A549 (cell line): Measurements from ENCODE around the gene ABCA1. TPM values are rescaled to one million over a fixed set of nuclear protein-coding genes. Genes with fewer than 3 reads are reported as not detected.

ENCODE experiments used
- ATAC-seq, 2 experiments: fragments of 200-7000 bp in 1 of 2; fragments of >200 bp in 1 of 2; cut with Nextera tagmentation in 1 of 2; cut with Tn5 transposase in 1 of 2; 3 replicates each; pipeline versions ENCODE4 v1.8.0 to v1.9.1; 2018 to 2020; ENCODE audit warnings: mild to moderate bottlenecking in 1 of 2, moderate library complexity in 1 of 2
- CTCF ChIA-PET: fragments of 300-600 bp; sonication (Branson Sonifier 250); formaldehyde crosslinking; extraction: SDS; loops from one replicate; lab custom pipeline; 2021; ENCODE audit warnings: antibody characterized with exemption, inconsistent platforms; lab: Yijun Ruan, JAX
- POLR2A ChIA-PET: fragments of 350-600 bp; formaldehyde crosslinking; extraction: SDS; loops from one replicate; lab custom pipeline; 2021; ENCODE audit warnings: antibody characterized with exemption, inconsistent platforms; lab: Yijun Ruan, JAX
- DNase-seq, 2 experiments: peaks; one replicate each; pipeline versions ENCODE4 v3.0.0 to v3.0.0-alpha.2; 2011 to 2016; ENCODE audit warnings: low read depth in 1 of 2, low spot score in 1 of 2
- FAIRE-seq: peaks from 2 replicates; lab custom pipeline; 2011; peaks lifted over from hg19 to GRCh38; lab: Jason Lieb, UNC
- H3K27ac ChIP-seq, 2 experiments: fragments of >200 bp; sonication (Bioruptor Twin); formaldehyde crosslinking; 3 replicates each; pipeline ENCODE4 v1.5.1; 2016 to 2017
- H3K4me1 ChIP-seq: fragments of >200 bp; sonication (Bioruptor Twin); formaldehyde crosslinking; 3 replicates; pipeline ENCODE4 v1.6.1; 2016
- H3K4me2 ChIP-seq: fragments of >200 bp; sonication (Bioruptor Twin); formaldehyde crosslinking; 3 replicates; pipeline ENCODE4 v1.6.1; 2016
- H3K4me3 ChIP-seq: fragments of >200 bp; sonication (Bioruptor Twin); formaldehyde crosslinking; 3 replicates; pipeline ENCODE4 v1.5.1; 2016
- H3K9me3 ChIP-seq: fragments of >200 bp; sonication (Bioruptor Twin); formaldehyde crosslinking; 3 replicates; pipeline ENCODE4 v1.6.1; 2016
- BHLHE40 ChIP-seq: IDR thresholded peaks from 2 replicates; pipeline ENCODE4 v1.6.1; 2012; ENCODE audit warnings: low read depth, low read length, inconsistent platforms
- FOSL2 ChIP-seq, 2 experiments: fragments of 450-650 bp in 1 of 2; fragments of >200 bp in 1 of 2; sonication (Bioruptor Twin) in 1 of 2; formaldehyde crosslinking; IDR thresholded peaks; 2 replicates each; pipeline versions ENCODE4 v1.5.0 to v1.6.1; 2016 to 2020; ENCODE audit warnings: mild to moderate bottlenecking in 1 of 2, moderate library complexity in 1 of 2
- HOXB13 ChIP-seq: fragments of 250-450 bp; sonication (Bioruptor Pico); IDR thresholded peaks from 2 replicates; pipeline ENCODE4 v1.5.0; 2020; ENCODE audit warnings: low read depth, mild to moderate bottlenecking, moderate library complexity
- JUN ChIP-seq, 2 experiments: fragments of >200 bp; sonication (Bioruptor Twin); formaldehyde crosslinking; IDR thresholded peaks; 2 replicates in 1 of 2; 3 replicates in 1 of 2; pipeline ENCODE4 v1.6.1; 2016 to 2017
- MAFK ChIP-seq: fragments of 450-650 bp; IDR thresholded peaks from 2 replicates; pipeline ENCODE4 v1.6.1; 2014; ENCODE audit not compliant: partially characterized antibody
- MYC ChIP-seq: IDR thresholded peaks from 2 replicates; pipeline ENCODE4 v1.6.1; 2012; ENCODE audit warnings: mild to moderate bottlenecking, inconsistent platforms, low read length, improper control_type of control experiment, borderline replicate concordance
- NFE2L2 ChIP-seq: fragments of 150-350 bp; conservative IDR thresholded peaks from 2 replicates; pipeline ENCODE4 v1.6.1; 2014; ENCODE audit warnings: low read length
- RAD21 ChIP-seq, 2 experiments: fragments of >200 bp in 1 of 2; sonication (Bioruptor Twin) in 1 of 2; formaldehyde crosslinking in 1 of 2; IDR thresholded peaks in 1 of 2; conservative IDR thresholded peaks in 1 of 2; 2 replicates in 1 of 2; 3 replicates in 1 of 2; pipeline ENCODE4 v1.6.1; 2012 to 2018; ENCODE audit warnings: inconsistent platforms in 1 of 2
- SREBF2 ChIP-seq: fragments of 450-650 bp; IDR thresholded peaks from 2 replicates; pipeline ENCODE4 v1.6.1; 2014; ENCODE audit warnings: mild to moderate bottlenecking, moderate library complexity
- TP53 ChIP-seq: fragments of 250-450 bp; sonication (Bioruptor Pico); IDR thresholded peaks from 2 replicates; pipeline ENCODE4 v1.5.0; 2021; ENCODE audit warnings: mild to moderate bottlenecking, moderate library complexity
- ZSCAN20 ChIP-seq: fragments of 250-450 bp; sonication (Bioruptor Pico); IDR thresholded peaks from 2 replicates; pipeline ENCODE4 v1.8.0; 2022; ENCODE audit warnings: mild to moderate bottlenecking, moderate library complexity
- WGBS: methylation state at CpG from one replicate; pipeline ENCODE4 v1.1.6; 2017; ENCODE audit errors: missing lambda C conversion rate; 5-methylcytosine and 5-hydroxymethylcytosine counted together
- polyA plus RNA-seq, 4 experiments: library from polyadenylated mRNA; depleted of rRNA in 3 of 4; stranded (reverse); fragments of >200 nt; fragmentation: RNase III in 1 of 4; extraction: RNeasy Plus Mini Kit Qiagen cat#74134 plus additional on column Dnase treatment in 1 of 4; gene quantifications; 2 replicates in 3 of 4; 3 replicates in 1 of 4; pipeline ENCODE4 v1.2.3, GENCODE V29; 2011 to 2017
- TF ChIP-seq, protein P1 (sequence below): fragments of >200 bp; sonication (Bioruptor Twin); formaldehyde crosslinking; IDR thresholded peaks from 3 replicates; pipeline ENCODE4 v1.5.1; 2016
- TF ChIP-seq, protein P2 (sequence below): fragments of 250-450 bp; sonication (Bioruptor Pico); IDR thresholded peaks from 2 replicates; pipeline ENCODE4 v1.5.0; 2020; ENCODE audit warnings: low read depth, mild to moderate bottlenecking, moderate library complexity
- TF ChIP-seq, protein P3 (sequence below): fragments of 200-600 bp; sonication (generic); IDR thresholded peaks from 2 replicates; pipeline ENCODE4 v1.6.1; 2016; ENCODE audit warnings: antibody characterized with exemption, mild to moderate bottlenecking, moderate library complexity

Gene ABCA1
- polyA plus RNA-seq, 2 of the 4 experiments (the other 2 are of a cell fraction), result 3.6 to 12.0 TPM

DNA sequence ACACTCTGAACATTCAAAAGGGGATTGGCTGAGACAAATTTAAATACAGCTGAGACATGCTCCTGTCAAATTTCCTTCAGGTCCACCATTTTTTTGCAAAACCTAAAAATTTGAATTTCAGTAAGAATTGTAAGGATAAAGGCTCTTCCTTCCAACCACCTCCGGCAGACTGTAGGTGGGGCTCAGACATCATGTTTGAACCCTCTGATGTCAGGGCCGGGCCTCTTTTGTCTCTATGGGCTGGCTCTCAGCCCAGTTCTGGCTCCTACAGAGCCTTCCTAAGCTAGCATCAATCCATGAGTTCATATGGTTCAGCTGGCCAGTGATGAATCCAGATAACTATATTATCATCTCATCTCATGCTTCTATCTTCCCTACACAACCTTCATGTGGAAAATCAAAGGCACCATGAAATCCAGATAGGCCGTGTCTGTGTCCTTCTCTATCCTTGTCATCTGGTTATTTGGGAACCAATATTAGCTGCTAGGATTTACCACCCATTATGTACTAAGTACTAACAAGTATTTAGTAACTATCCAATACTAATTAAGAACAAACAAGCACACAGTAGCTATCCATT is 119.8 kb downstream of the ABCA1 start:
- H3K4me3 ChIP-seq, result no peak overlapping the region
- peak in 1 of 2 experiments; percentile 54; a peak in 2 of 6 replicates for ATAC-seq
- WGBS, result 70% methylated on average over 3 of the region's 3 CpGs
- FAIRE-seq, result no peak
- H3K4me2 ChIP-seq, result no peak overlapping the region
- TF ChIP-seq, protein P1, sequence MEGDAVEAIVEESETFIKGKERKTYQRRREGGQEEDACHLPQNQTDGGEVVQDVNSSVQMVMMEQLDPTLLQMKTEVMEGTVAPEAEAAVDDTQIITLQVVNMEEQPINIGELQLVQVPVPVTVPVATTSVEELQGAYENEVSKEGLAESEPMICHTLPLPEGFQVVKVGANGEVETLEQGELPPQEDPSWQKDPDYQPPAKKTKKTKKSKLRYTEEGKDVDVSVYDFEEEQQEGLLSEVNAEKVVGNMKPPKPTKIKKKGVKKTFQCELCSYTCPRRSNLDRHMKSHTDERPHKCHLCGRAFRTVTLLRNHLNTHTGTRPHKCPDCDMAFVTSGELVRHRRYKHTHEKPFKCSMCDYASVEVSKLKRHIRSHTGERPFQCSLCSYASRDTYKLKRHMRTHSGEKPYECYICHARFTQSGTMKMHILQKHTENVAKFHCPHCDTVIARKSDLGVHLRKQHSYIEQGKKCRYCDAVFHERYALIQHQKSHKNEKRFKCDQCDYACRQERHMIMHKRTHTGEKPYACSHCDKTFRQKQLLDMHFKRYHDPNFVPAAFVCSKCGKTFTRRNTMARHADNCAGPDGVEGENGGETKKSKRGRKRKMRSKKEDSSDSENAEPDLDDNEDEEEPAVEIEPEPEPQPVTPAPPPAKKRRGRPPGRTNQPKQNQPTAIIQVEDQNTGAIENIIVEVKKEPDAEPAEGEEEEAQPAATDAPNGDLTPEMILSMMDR, result peak; percentile 14; the same call in 1 of the 3 replicates
- no peak for TF ChIP-seq ZSCAN20 (CRISPR knock-in tag)
- TF ChIP-seq RAD21 (conservative IDR thresholded peaks at IDR 0.05 in 1 of 2, IDR thresholded peaks at IDR 0.05 in 1 of 2), result peak; percentile 34 to 48; a peak in 3 of 5 replicates
- H3K27ac ChIP-seq, result no peak overlapping the region
- DNase-seq, result peak in 1 of 2 experiments; percentile 8
- CTCF ChIA-PET, result interaction anchor here (1.0 to 1.2 kb wide), 2 partner anchors 30 to 55 kb away, joined by 3 read pairs; no protein-coding TSS in a partner anchor
- H3K4me1 ChIP-seq, result peaks cover 20% of the 10 kb centered on the region
- POLR2A ChIA-PET, result no interaction called here
- no peaks in the 10 kb centered on the region for H3K9me3 ChIP-seq

DNA sequence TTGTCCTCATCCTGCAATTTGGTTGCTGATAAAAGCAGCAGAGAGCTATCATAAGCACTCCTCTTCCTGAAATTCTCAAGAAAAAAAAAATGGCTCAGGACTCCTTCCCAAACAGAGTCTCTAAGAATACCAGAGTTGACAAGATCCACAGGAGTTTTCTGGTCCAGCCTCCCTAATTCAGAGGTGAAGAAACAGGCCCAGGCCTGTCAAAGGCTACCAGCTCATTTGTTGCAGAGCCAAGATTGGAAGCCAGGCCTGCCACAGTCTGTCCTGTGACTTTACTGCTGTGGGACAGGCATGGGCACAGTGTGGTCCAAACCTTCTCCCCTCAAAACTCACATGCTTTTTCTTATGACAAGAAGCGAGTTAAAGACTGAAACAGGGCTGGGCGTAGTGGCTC is 122.5 kb downstream of the ABCA1 start:
- 100% methylated on average over 2 of the region's 2 CpGs for WGBS
- Histone ChIP-seq H3K4me1 (peaks cover 6% of the 10 kb centered on the region), H3K4me3 (no peak overlapping the region), H3K4me2 (no peak overlapping the region), H3K9me3 (no peaks in the 10 kb centered on the region), H3K27ac (no peak overlapping the region)
- no peak for TF ChIP-seq MAFK
- TF ChIP-seq SREBF2, result no peak
- TF ChIP-seq NFE2L2, result no peak
- no peak for TF ChIP-seq JUN (IDR thresholded peaks at IDR 0.05)
- no peak for TF ChIP-seq FOSL2 (IDR thresholded peaks at IDR 0.05)
- no peak for TF ChIP-seq FOSL2 (CRISPR knock-in tag; IDR thresholded peaks at IDR 0.05)
- TF ChIP-seq, protein P2, sequence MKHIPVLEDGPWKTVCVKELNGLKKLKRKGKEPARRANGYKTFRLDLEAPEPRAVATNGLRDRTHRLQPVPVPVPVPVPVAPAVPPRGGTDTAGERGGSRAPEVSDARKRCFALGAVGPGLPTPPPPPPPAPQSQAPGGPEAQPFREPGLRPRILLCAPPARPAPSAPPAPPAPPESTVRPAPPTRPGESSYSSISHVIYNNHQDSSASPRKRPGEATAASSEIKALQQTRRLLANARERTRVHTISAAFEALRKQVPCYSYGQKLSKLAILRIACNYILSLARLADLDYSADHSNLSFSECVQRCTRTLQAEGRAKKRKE (CRISPR knock-in tag), result no peak
- TF ChIP-seq TP53 (CRISPR knock-in tag), result no peak
- TF ChIP-seq, protein P3, sequence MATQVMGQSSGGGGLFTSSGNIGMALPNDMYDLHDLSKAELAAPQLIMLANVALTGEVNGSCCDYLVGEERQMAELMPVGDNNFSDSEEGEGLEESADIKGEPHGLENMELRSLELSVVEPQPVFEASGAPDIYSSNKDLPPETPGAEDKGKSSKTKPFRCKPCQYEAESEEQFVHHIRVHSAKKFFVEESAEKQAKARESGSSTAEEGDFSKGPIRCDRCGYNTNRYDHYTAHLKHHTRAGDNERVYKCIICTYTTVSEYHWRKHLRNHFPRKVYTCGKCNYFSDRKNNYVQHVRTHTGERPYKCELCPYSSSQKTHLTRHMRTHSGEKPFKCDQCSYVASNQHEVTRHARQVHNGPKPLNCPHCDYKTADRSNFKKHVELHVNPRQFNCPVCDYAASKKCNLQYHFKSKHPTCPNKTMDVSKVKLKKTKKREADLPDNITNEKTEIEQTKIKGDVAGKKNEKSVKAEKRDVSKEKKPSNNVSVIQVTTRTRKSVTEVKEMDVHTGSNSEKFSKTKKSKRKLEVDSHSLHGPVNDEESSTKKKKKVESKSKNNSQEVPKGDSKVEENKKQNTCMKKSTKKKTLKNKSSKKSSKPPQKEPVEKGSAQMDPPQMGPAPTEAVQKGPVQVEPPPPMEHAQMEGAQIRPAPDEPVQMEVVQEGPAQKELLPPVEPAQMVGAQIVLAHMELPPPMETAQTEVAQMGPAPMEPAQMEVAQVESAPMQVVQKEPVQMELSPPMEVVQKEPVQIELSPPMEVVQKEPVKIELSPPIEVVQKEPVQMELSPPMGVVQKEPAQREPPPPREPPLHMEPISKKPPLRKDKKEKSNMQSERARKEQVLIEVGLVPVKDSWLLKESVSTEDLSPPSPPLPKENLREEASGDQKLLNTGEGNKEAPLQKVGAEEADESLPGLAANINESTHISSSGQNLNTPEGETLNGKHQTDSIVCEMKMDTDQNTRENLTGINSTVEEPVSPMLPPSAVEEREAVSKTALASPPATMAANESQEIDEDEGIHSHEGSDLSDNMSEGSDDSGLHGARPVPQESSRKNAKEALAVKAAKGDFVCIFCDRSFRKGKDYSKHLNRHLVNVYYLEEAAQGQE, result no peak
- ATAC-seq, result no peak
- POLR2A ChIA-PET, result no interaction called here
- DNase-seq, result no peak
- no peak for FAIRE-seq
- CTCF ChIA-PET, result interaction anchor here (1.1 kb wide), 1 partner anchor 611 kb away, joined by 3 read pairs; no protein-coding TSS in a partner anchor

DNA sequence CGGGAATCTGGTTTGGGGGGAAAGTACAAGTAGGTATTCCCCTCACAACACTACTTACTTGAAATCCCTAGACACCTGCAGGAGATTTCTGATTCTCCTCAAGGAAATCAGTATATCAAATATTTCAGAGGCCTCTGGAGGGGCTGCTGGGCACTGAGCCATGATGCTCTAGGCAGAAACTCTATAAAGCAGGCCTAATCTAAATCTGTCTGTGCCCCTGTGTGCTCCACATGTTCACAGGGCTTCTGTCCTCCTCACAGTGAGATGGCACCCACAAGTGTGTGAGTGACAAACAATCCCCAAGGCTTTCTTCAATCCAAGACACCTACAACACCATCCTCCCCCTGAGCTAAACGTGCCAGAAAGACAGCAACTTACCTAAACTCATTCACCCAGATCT is 125.0 kb downstream of the ABCA1 start:
- POLR2A ChIA-PET, result no interaction called here
- WGBS, result 66% methylated on average over 2 of the region's 2 CpGs
- TF ChIP-seq NFE2L2 (no peak), HOXB13 (no peak), BHLHE40 (no peak), MYC (no peak)
- TF ChIP-seq, all 56 proteins: peak for 0
- Histone ChIP-seq H3K4me3 (no peak overlapping the region), H3K27ac (no peak overlapping the region), H3K4me2 (no peak overlapping the region), H3K4me1 (no peaks in the 10 kb centered on the region), H3K9me3 (no peaks in the 10 kb centered on the region)
- ATAC-seq (no peak), FAIRE-seq (no peak), DNase-seq (no peak)
- CTCF ChIA-PET, result interaction anchor here (0.9 to 1.1 kb wide), 2 partner anchors 8 to 16 kb away, joined by 4 read pairs; no protein-coding TSS in a partner anchor
